ENCODE measurements around the gene CDH5.

- TF ChIP-seq, protein P1, sequence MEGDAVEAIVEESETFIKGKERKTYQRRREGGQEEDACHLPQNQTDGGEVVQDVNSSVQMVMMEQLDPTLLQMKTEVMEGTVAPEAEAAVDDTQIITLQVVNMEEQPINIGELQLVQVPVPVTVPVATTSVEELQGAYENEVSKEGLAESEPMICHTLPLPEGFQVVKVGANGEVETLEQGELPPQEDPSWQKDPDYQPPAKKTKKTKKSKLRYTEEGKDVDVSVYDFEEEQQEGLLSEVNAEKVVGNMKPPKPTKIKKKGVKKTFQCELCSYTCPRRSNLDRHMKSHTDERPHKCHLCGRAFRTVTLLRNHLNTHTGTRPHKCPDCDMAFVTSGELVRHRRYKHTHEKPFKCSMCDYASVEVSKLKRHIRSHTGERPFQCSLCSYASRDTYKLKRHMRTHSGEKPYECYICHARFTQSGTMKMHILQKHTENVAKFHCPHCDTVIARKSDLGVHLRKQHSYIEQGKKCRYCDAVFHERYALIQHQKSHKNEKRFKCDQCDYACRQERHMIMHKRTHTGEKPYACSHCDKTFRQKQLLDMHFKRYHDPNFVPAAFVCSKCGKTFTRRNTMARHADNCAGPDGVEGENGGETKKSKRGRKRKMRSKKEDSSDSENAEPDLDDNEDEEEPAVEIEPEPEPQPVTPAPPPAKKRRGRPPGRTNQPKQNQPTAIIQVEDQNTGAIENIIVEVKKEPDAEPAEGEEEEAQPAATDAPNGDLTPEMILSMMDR (conservative IDR thresholded peaks at IDR 0.05; ENCODE audit: low read depth, low read length) = no peak
- TF ChIP-seq EZH2phosphoT487 (IDR thresholded peaks at IDR 0.05; ENCODE audit: borderline replicate concordance, low read length) = no peak
- TF ChIP-seq EZH2 (IDR thresholded peaks at IDR 0.05; ENCODE audit: low read length, unreplicated experiment) = no peak
Measured at GRCh38 chr16:66425651-66426050, 59.2 kb downstream of the CDH5 start.

Measured in PC-3 (cell line).